GM19023 (cell line): Measurements from ENCODE around the gene FNBP1L.
"Not testable (repeated sequence)": the region's sequence is repeated elsewhere in the genome, so short reads cannot be mapped to it uniquely, and the experiment has no call there.

Experiments
- ATAC-seq: cut with Tn5 transposase; IDR thresholded peaks from one replicate; pipeline ENCODE4 v1.9.1; 2021; ENCODE audit warnings: mild to moderate bottlenecking, moderate library complexity; ENCODE audit not compliant: unreplicated experiment

The FNBP1L gene

GRCh38 chr1:93442741-93443140, 5.2 kb upstream of the FNBP1L start:
- ATAC-seq = no peak

DNA sequence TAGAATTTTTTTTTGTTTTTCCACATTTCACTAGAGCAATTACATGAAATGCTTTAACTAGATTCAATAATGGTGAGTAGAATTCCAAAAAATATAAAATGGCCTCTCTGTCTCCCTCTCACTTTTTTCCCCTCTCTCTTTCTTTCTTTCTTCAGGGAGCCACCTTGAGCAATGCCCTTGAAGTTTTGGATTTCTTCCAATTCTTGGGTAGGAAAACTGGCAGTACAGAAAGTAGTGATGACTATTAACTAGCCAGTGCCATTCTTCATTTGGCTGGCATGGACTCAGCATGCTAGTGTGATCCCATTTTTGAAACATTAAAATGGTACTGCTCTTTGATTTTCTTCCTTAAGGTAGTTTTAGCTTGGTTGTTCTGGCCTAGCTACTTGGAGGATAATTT, 4.5 kb upstream of the FNBP1L start:
- no peak for ATAC-seq

DNA sequence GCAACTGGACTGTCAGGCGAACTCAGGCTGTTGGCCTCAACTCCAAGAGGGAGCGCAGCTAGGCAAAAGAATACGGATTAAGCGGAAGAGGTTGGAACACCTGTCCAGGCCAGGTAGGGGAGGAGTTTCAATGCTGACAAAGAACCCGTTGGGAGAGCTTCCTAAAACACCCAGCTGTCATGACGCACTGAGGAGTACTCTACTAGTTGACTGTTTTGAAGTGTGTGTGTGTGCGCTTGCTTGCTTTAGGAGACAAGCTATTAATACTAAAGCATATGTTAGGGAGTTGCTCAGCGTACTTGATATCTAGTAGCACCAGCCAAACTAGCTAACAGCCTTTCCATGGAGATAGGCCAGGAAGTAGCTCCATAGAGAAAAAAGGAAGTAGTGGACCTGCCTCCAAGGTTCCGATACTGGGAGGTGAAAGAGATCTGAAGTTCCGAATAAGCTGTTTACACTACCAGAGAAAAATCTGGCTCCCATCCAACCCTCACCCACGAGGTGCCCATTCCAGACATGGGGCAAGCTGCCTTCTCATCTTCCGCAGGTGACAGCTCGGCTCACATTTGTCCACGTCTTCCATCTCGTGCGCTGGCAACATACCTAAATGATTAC, 974 bp upstream of the FNBP1L start:
- ATAC-seq = no peak

DNA sequence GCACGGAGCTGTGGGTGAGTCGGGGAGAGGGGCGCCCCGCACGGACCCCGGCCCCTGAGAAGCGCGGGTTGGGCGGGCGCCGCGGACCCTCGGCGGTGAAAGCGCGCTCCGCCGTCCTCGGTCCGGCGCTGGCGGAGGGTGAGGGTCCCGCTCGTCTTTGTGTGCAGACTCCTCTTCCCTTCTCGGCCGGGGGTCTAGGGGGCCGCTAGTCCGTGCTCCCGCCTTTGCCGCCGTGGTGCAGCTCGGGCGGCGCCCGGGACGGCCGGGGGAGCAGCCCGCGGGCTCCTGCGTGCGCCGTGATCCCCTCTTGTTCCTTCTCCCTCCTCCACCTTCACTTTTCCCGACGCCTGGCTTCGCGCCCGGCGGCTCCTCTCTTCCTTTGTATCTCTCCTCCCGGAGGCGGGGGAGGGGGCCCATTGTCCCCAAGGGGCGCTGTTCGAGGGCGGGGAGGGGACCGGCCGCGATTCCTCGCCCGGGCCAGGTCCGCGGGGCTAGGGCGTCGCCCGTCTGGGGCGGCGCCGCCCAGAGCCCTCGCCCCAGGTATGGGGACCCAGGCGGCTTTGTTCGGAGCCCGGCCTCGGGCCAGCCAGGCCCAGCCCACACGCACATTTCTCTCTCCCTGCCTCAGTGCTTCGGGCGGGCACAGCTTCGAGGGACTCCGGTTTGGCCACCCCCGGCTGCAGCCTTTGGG, 519 bp downstream of the FNBP1L start:
- no peak for ATAC-seq

DNA sequence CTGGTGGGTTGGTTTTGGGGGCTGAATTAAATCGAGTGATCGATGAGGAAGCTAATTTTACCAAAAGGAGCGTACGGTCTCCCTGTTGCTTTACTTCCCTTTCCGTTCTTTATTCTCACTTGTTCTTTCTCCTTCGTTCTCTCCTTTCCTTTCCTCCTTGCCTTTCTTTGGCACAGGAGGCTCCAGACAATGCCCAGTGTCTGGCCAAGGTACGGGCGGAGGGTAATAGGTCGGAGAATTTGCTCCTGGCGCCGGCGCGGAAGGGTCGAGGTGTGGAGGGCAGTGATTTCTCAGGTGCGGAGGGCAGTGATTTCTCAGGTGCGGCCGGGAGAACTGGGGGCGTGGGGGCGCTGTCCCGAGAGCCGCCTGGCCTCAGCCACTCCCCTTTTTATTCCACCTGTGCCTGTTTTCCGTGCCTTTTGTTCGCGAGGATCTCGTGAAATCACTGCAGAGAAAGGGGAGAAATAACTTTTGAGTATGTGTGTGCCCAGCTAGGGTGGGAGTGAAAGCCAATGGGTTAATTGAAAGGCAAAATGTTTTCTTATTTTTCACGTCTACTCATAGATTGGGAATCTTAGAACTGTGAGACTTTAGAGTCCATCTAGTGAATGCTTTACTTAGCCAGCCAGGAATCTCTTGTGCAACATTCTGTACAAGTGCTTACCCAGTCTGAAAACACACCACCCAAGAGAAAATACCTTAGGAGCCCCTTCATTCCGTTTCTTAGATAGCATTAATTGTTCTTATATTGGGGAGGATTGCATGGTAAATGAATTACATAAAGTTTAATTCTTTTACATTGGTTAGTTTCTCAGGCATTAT, 1.3 kb downstream of the FNBP1L start:
- no peak for ATAC-seq

DNA sequence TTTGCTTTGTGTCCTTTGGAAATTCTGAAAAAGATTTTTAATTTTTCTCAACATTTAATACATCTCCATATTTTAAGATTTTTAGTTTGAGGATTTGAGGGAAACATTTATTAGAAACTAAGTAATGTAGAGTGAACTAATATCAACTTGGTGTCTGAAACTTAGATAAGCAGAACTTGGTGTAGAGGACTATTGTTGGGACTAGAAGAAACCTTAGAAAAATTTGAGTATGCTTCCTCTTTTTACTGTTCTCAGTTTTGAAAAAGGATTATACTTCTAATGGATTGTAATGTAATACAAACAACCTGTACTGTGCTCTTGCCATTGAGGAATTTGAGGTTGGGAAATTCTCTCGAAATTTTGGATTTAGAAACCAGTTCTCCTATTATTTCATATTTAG, 2.4 kb downstream of the FNBP1L start:
- no peak for ATAC-seq

- ATAC-seq = no peak
Observed at GRCh38 chr1:93453911-93454310, 6.0 kb downstream of the FNBP1L start.

DNA sequence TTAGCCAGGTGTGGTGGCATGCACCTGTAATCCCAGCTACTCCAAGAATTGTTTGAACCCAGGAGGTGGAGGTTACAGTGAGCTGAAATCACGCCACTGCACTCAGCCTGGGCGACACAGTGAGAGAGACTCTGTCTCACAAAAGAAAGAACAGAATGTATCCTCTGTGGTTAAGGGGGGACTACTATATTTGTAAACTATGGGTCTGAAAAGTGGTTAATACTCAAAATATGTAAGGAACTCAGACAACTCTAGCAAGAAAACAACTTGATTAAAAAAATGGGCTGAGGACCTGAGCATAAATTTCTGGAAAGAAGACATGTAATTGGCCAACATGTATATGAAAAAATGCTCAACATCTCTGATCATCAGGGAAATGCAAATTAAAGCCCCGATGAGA, 11.2 kb downstream of the FNBP1L start:
- ATAC-seq = no peak

DNA sequence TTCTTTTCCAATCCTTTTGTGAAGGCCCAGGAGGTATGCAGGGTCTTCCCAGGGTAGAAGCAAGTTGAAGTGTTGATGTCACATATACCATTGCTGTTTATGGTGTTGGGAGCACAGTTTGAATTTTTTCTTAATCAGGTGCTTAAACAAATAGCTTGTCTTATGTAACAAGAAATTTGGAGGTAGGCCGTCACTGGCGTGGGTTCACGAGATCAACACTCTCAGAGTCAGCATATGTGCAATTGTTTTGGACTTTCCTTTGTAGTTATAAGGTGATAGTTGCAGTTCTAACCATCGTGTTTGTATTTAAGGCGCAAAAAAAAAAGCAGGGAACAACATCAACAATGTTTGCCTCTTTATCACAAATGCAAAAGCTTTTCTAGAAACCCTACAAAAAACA, 13.3 kb downstream of the FNBP1L start:
- ATAC-seq = no peak

DNA sequence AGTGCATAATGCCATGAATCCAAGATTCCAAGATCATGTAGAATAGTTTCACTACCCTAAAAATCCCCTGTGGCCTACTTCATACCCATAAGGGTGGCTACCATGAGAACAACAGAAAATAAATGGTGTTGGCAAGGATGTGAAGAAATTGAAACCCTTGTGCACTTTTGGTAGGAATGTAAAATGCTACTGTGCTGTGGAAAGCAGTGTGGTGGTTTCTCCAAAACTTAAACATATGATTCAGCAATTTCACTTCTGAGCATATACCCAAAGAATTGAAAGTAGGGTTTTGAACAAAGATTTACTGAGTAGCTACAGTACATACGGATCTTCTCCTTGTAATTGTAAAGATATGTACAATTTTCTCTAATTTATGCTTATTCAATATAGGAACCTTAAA, 16.0 kb downstream of the FNBP1L start:
- no peak for ATAC-seq

- ATAC-seq = not testable (repeated sequence)
Observed at GRCh38 chr1:93465371-93466082, 17.6 kb downstream of the FNBP1L start.

GRCh38 chr1:93467606-93468005, 19.7 kb downstream of the FNBP1L start:
- no peak for ATAC-seq

DNA sequence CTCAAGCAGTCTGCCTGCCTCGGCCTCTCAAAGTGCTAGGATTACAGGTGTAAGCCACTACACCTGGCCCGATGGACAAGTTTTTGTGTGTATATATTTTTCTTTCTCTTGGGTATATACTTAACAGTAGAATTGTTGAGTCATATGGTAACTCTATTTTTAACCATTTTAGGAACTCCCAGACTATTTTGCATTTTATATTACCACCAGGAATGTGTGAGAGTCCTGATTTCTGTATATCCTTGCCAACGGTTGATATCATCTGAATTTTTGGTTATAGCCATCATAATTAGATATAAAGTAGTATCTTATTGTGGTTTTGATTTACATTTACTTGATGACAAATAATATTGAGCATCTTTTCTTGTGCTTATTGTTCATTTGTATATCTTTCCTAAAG, 20.7 kb downstream of the FNBP1L start:
- no peak for ATAC-seq

DNA sequence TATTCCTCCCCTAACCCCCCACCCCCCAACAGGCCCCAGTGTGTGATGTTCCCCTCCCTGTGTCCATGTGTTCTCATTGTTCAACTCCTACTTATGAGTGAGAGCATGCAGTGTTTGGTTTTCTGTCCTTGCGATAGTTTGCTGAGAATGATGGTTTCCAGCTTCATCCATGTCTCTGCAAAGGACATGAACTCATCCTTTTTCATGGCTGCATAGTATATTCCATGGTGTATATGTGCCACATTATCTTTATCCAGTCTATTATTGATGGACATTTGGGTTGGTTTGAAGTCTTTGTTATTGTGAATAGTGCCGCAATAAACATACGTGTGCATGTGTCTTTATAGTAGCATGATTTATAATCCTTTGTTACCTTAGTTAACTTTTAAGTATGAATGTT, 21.3 kb downstream of the FNBP1L start:
- not testable (repeated sequence) for ATAC-seq

DNA sequence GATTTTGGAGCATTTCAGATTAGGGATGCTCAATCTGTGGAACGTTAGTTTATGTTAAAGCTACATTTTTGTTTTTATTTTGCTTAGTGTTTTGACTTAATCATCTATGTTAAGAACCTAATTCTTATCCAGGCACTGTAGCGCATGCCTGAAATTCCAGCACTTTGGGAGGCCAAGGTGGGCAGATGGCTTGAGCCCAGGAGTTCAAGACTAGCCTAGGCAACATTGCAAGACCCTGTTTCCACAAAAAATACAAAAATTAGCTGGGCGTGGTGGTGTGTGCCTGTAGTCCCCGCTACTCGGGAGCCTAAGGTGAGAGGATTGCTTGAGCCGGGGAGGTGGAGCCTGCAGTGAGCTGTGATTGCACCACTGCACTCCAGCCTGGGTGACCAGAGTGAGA, 23.4 kb downstream of the FNBP1L start:
- no peak for ATAC-seq

DNA sequence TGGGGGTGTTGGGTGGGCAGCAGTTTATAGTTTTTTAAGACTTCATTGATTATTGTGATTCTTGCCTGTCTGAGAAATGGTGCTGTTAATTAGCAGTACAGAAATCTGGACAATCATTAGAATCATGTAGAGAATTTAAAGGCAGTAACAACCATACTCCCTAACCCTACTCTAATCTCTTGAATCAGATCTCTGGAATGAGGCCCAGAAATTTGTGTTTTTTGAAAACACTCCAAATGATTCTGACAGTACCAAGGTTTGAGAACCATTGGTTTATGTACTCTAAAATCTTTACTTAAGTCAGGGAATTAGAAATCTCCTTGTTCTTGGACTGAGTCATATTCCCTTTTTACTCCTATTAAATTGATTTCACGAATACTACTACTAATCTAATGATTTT, 24.0 kb downstream of the FNBP1L start:
- no peak for ATAC-seq

- ATAC-seq = no peak
Observed at GRCh38 chr1:93474321-93474720, 26.4 kb downstream of the FNBP1L start.

- ATAC-seq = no peak
Observed at GRCh38 chr1:93475681-93476080, 27.8 kb downstream of the FNBP1L start.

- ATAC-seq = not testable (repeated sequence)
Observed at GRCh38 chr1:93479133-93479745, 31.3 kb downstream of the FNBP1L start.

DNA sequence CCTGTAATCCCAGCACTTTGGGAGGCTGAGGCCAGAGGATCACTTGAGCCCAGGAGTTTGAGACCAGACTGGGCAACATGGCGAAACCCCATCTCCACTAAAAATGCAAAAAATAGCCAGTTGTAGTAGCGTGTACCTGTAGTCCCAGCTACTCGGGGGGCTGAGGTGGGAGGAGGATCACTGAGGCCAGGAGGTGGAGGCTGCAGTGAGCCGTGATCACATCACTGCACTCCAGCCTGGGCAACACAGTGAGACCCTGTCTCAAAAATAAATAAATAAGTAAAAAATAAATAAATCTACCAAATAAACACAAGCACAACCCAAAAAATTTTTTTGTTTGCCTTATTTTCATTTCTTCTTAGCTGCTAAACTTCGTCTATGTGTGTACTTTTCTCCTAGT, 34.0 kb downstream of the FNBP1L start:
- not testable (repeated sequence) for ATAC-seq

DNA sequence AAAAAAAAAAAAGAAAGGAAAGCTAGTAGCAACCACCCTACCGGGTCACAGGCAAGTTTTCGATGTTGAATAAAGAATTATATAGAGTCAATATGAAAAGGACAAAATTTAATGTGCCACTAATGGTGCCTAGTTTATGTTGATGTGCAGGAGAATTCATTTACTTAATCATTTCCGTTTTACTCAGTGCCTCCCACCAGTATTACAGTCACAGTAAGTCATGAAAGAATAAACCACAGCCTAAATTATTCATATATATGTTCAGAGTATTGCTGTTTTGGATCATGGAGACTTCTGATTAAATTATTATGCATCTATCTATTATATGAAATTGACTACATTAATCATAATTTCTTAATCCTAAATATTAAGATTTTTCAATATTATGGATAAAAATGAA, 35.3 kb downstream of the FNBP1L start:
- no peak for ATAC-seq
